Measurements from ENCODE around the gene CCL5. TPM values are rescaled to one million over a fixed set of nuclear protein-coding genes. Genes with fewer than 3 reads are reported as not detected.

The CCL5 gene
- total RNA-seq, 1 experiment from 2014 or later, result not detected

Small RNAs within 50 kb of the gene (small RNA-seq; reads per million reads assigned to genes)
- gene RF00100, result 355 to 16,558 reads per million in 2 experiments

Other genes starting within 250 kb of the CCL5 start
- gene RASL10B, start 148.7 kb downstream of the CCL5 start, total RNA-seq (2014; rRNA removed; shearing (Covaris generic)), result 2.3 and 2.5 TPM in 2 replicates
- gene GAS2L2, start 127.1 kb downstream of the CCL5 start, total RNA-seq (2014; rRNA removed; shearing (Covaris generic)), result not detected in 2 replicates
- gene C17orf50, start 119.5 kb downstream of the CCL5 start, total RNA-seq (2014; rRNA removed; shearing (Covaris generic)), result not detected in 2 replicates
- 0.12 TPM in 1 of 2 replicates, not detected in the other for gene MMP28, start 84.7 kb downstream of the CCL5 start, total RNA-seq (2014; rRNA removed; shearing (Covaris generic))
- 41.0 and 48.8 TPM in 2 replicates for gene TAF15, start 70.9 kb downstream of the CCL5 start, total RNA-seq (2014; rRNA removed; shearing (Covaris generic))
- not detected in 2 replicates for gene HEATR9, start 11.5 kb downstream of the CCL5 start, total RNA-seq (2014; rRNA removed; shearing (Covaris generic))
- 3.2 and 5.2 TPM in 2 replicates for gene RDM1, start 50.4 kb upstream of the CCL5 start, total RNA-seq (2014; rRNA removed; shearing (Covaris generic))
- gene LYZL6, start 63.4 kb upstream of the CCL5 start, total RNA-seq (2014; rRNA removed; shearing (Covaris generic)), result not detected in 2 replicates
- not detected in 2 replicates for gene CCL16, start 101.1 kb upstream of the CCL5 start, total RNA-seq (2014; rRNA removed; shearing (Covaris generic))
- not detected in 2 replicates for gene CCL14, start 106.4 kb upstream of the CCL5 start, total RNA-seq (2014; rRNA removed; shearing (Covaris generic))
- not detected in 2 replicates for gene CCL15, start 121.2 kb upstream of the CCL5 start, total RNA-seq (2014; rRNA removed; shearing (Covaris generic))
- gene CCL23, start 137.6 kb upstream of the CCL5 start, total RNA-seq (2014; rRNA removed; shearing (Covaris generic)), result not detected in 2 replicates
- not detected in 2 replicates for gene CCL18, start 183.9 kb upstream of the CCL5 start, total RNA-seq (2014; rRNA removed; shearing (Covaris generic))
- not detected in 2 replicates for gene CCL3, start 209.8 kb upstream of the CCL5 start, total RNA-seq (2014; rRNA removed; shearing (Covaris generic))
- gene CCL4, start 223.5 kb upstream of the CCL5 start, total RNA-seq (2014; rRNA removed; shearing (Covaris generic)), result not detected in 2 replicates